ENCODE data around the gene MYO9B.

MYO9B gene

GRCh38 chr19:17219286-17219685 lies 143.7 kb downstream of the MYO9B start:
- Histone ChIP-seq H3K36me3 (peaks cover 13% of the 10 kb centered on the region), H3K27me3 (ENCODE audit: insufficient read depth, low read depth, severe bottlenecking) (no peaks in the 10 kb centered on the region), H3K9me3 (ENCODE audit: severe bottlenecking) (no peaks in the 10 kb centered on the region), H3K4me3 (ENCODE audit: low read depth, low read length) (no peak overlapping the region), H3K27ac (no peak overlapping the region)
- TF ChIP-seq CTCF (IDR thresholded peaks at IDR 0.05; ENCODE audit: low read depth, low read length), result no peak
- no peak for DNase-seq

GRCh38 chr19:17220207-17220758 lies 144.7 kb downstream of the MYO9B start:
- H3K27ac ChIP-seq, result no peak overlapping the region
- H3K36me3 ChIP-seq, result peaks cover 13% of the 10 kb centered on the region
- DNase-seq, result no peak
- no peaks in the 10 kb centered on the region for H3K27me3 ChIP-seq (ENCODE audit: insufficient read depth, low read depth, severe bottlenecking)
- no peak for TF ChIP-seq CTCF (IDR thresholded peaks at IDR 0.05; ENCODE audit: low read depth, low read length)
- H3K4me3 ChIP-seq (ENCODE audit: low read depth, low read length), result no peak overlapping the region
- no peaks in the 10 kb centered on the region for H3K9me3 ChIP-seq (ENCODE audit: severe bottlenecking)

GRCh38 chr19:17225053-17225452 lies 149.5 kb downstream of the MYO9B start:
- no peaks in the 10 kb centered on the region for H3K27me3 ChIP-seq (ENCODE audit: insufficient read depth, low read depth, severe bottlenecking)
- H3K9me3 ChIP-seq (ENCODE audit: severe bottlenecking), result no peaks in the 10 kb centered on the region
- no peak overlapping the region for H3K4me3 ChIP-seq (ENCODE audit: low read depth, low read length)
- TF ChIP-seq CTCF (IDR thresholded peaks at IDR 0.05; ENCODE audit: low read depth, low read length), result no peak
- no peak for DNase-seq
- no peak overlapping the region for H3K27ac ChIP-seq
- peaks cover 20% of the 10 kb centered on the region for H3K36me3 ChIP-seq

- Histone ChIP-seq H3K27me3 (ENCODE audit: insufficient read depth, low read depth, severe bottlenecking) (no peaks in the 10 kb centered on the region), H3K9me3 (ENCODE audit: severe bottlenecking) (no peaks in the 10 kb centered on the region), H3K36me3 (peaks cover 31% of the 10 kb centered on the region), H3K4me3 (ENCODE audit: low read depth, low read length) (peak within 1 kb of the TSS; percentile 64), H3K27ac (peak within 1 kb of the TSS; percentile 80)
- no peak for TF ChIP-seq CTCF (IDR thresholded peaks at IDR 0.05; ENCODE audit: low read depth, low read length)
- DNase-seq, result peak; percentile 98
Observed at GRCh38 chr19:17226002-17226933, 150.7 kb downstream of the MYO9B start, which contains the start of gene OCEL1. OCEL1 (plus strand) TSS chr19:17226226; CDS start chr19:17226248, 22 bp downstream.

- TF ChIP-seq CTCF (IDR thresholded peaks at IDR 0.05; ENCODE audit: low read depth, low read length), result no peak
- Histone ChIP-seq H3K9me3 (ENCODE audit: severe bottlenecking) (no peaks in the 10 kb centered on the region), H3K4me3 (ENCODE audit: low read depth, low read length) (no peak overlapping the region), H3K27me3 (ENCODE audit: insufficient read depth, low read depth, severe bottlenecking) (no peaks in the 10 kb centered on the region), H3K36me3 (peaks cover 47% of the 10 kb centered on the region), H3K27ac (peak overlapping the region; percentile 22; the same call in 1 of the 2 replicates)
- peak; percentile 57 for DNase-seq
Observed at GRCh38 chr19:17227798-17228367, 152.3 kb downstream of the MYO9B start.

Measured in WERI-Rb-1 (cell line).